Lower lobe of right lung (tissue), 2 donors: ENCODE measurements around the gene NPAS2. TPM values are rescaled to one million over a fixed set of nuclear protein-coding genes. Genes with fewer than 3 reads are reported as not detected.

Experiments
- ATAC-seq, 2 donors: fragments of 200-7000 bp; cut with Tn5 transposase; one replicate each; pipeline ENCODE4 v1.9.1; 2020 to 2022; ENCODE audit warnings: mild to moderate bottlenecking in 2 of 2, moderate library complexity in 2 of 2
- DNase-seq: peaks from one replicate; pipeline ENCODE4 v3.0.0-alpha.2; 2020
- H3K27ac ChIP-seq: fragments of 200-600 bp; one replicate; pipeline ENCODE4 v1.8.0; 2022
- H3K27me3 ChIP-seq: fragments of 200-600 bp; one replicate; pipeline ENCODE4 v1.8.0; 2022; ENCODE audit warnings: low read depth
- H3K36me3 ChIP-seq: fragments of 200-600 bp; one replicate; pipeline ENCODE4 v1.8.0; 2022; ENCODE audit warnings: mild to moderate bottlenecking
- H3K4me1 ChIP-seq: fragments of 200-600 bp; one replicate; pipeline ENCODE4 v1.8.0; 2022
- H3K4me3 ChIP-seq: fragments of 200-600 bp; one replicate; pipeline ENCODE4 v1.8.0; 2022; ENCODE audit warnings: mild to moderate bottlenecking
- H3K9me3 ChIP-seq: fragments of 200-600 bp; one replicate; pipeline ENCODE4 v1.8.0; 2022
- intact Hi-C: fragments of 100-400 bp; cut with DNase I; formaldehyde crosslinking; loops from one replicate; pipeline ENCODE4 v1.11.0; 2022
- total RNA-seq: library from RNA; stranded (reverse); fragmentation: NEBNext Ultra II Directional; extraction: Animal tissue kit (Norgen Biotek cat#: 25700); gene quantifications from one replicate; pipeline ENCODE4 v1.2.1, GENCODE V29; 2021
- TF ChIP-seq, protein P1 (sequence below): fragments of 200-600 bp; IDR thresholded peaks from one replicate; pipeline ENCODE4 v1.8.0; 2022; ENCODE audit warnings: antibody characterized with exemption, mild to moderate bottlenecking
- donor health status: DM: no; HTN: yes; CAD: no; lungs with severe emphysema.

NPAS2 gene
- total RNA-seq, 1 donor from 2014 or later: 10.1 TPM

DNA sequence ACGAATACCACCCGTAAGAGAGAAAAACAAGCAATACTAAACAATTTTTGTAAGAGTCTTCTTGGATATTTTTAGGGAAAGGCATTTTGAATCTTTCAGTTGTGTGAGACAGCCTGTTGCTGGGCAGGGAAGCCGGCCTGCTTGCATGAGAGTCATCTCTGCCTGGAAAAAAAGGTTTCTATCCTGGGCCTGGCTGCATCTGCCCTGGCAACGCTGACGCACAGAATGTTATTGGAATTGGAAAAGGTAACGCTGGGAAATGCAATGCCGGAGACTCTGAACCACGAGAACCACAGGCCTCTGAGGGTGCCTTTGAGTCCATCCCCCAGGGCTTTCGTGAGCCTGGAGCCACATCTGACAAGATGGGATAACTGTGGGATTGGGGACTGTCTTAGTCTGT, 17.9 kb upstream of the NPAS2 start:
- H3K27ac ChIP-seq: peak overlapping the region; percentile 28
- H3K27me3 ChIP-seq: no peaks in the 10 kb centered on the region
- H3K4me1 ChIP-seq: no peaks in the 10 kb centered on the region
- no peak for ATAC-seq
- TF ChIP-seq, protein P1, sequence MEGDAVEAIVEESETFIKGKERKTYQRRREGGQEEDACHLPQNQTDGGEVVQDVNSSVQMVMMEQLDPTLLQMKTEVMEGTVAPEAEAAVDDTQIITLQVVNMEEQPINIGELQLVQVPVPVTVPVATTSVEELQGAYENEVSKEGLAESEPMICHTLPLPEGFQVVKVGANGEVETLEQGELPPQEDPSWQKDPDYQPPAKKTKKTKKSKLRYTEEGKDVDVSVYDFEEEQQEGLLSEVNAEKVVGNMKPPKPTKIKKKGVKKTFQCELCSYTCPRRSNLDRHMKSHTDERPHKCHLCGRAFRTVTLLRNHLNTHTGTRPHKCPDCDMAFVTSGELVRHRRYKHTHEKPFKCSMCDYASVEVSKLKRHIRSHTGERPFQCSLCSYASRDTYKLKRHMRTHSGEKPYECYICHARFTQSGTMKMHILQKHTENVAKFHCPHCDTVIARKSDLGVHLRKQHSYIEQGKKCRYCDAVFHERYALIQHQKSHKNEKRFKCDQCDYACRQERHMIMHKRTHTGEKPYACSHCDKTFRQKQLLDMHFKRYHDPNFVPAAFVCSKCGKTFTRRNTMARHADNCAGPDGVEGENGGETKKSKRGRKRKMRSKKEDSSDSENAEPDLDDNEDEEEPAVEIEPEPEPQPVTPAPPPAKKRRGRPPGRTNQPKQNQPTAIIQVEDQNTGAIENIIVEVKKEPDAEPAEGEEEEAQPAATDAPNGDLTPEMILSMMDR: no peak
- no peak for DNase-seq
- H3K4me3 ChIP-seq: no peak overlapping the region
- intact Hi-C loops: no loop called here
- no peaks in the 10 kb centered on the region for H3K36me3 ChIP-seq
- H3K9me3 ChIP-seq: no peaks in the 10 kb centered on the region

DNA sequence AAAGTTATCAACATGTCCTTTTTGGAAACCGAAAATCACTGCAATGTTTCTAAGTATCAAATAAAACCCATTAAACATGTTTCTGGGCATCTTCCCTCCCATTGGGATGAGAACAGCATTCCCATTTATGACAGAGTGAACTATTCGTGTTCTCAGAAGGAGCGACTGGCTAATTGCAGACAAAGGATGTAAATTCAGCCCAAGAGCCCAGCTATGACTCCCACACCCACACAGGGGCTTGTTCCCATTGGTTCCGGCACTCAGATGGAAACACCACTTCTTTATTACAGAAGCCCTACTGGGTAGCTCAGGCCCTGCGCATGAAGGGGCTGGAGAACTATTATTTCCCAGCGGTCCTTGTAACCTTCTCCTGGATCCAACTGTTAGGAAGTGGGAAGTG, 16.6 kb upstream of the NPAS2 start:
- ATAC-seq: no peak
- intact Hi-C loops: no loop called here

DNA sequence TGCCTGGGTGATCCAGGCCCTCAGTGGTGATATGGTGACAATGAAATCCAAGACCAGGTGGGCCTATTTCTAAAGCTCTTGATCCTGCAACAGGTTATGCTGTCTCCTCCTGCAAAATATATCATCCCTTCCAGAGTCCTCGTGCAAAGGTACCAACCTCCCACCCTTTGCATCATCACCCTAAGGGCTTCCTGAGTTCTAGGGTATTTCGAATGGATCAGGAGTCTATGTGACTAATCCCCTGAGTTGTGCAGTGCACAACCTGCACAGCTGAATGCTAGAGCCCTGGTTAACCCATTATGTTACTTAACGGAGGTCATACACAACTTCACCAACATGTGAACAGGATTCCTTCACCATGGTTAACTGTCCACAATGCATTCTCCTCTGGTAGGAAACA, 13.4 kb upstream of the NPAS2 start:
- no peak for ATAC-seq

More for the DNA sequence above, 16.6 kb upstream of the NPAS2 start:
- no peak for DNase-seq
- no peaks in the 10 kb centered on the region for H3K4me1 ChIP-seq
- no peak overlapping the region for H3K27ac ChIP-seq
- H3K9me3 ChIP-seq: no peaks in the 10 kb centered on the region
- H3K36me3 ChIP-seq: no peaks in the 10 kb centered on the region
- no peak overlapping the region for H3K4me3 ChIP-seq
- no peaks in the 10 kb centered on the region for H3K27me3 ChIP-seq
- TF ChIP-seq, protein P1: no peak

DNA sequence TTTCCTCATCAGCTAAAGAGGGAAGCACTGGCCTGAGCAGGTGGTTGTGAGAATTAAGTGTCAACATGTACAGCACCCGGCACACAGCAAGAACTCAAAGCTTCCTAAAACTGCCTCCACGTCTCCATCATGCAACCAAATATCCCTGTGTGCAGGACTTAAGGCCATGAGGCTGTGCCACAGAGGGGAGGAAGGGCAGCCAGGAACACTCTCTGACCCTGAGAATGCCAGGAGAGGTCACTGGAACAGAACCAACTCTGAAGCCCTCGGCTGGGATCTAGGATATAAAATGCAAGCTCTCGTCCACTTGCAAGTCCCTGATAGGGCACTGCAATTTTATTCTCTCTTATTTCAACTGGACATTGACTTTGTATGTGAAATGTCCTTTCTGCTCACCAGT, 12.2 kb upstream of the NPAS2 start:
- DNase-seq: no peak
- no peaks in the 10 kb centered on the region for H3K27me3 ChIP-seq
- no peak overlapping the region for H3K4me3 ChIP-seq
- ATAC-seq: no peak
- no peaks in the 10 kb centered on the region for H3K9me3 ChIP-seq
- TF ChIP-seq, protein P1: no peak
- H3K36me3 ChIP-seq: no peaks in the 10 kb centered on the region
- intact Hi-C loops: no loop called here
- H3K4me1 ChIP-seq: no peaks in the 10 kb centered on the region
- no peak overlapping the region for H3K27ac ChIP-seq

More for the DNA sequence above, 13.4 kb upstream of the NPAS2 start:
- TF ChIP-seq, protein P1: no peak
- Histone ChIP-seq H3K4me3 (no peak overlapping the region), H3K27ac (no peak overlapping the region), H3K9me3 (no peaks in the 10 kb centered on the region), H3K27me3 (no peaks in the 10 kb centered on the region), H3K4me1 (no peaks in the 10 kb centered on the region), H3K36me3 (no peaks in the 10 kb centered on the region)
- intact Hi-C loops: no loop called here
- no peak for DNase-seq

DNA sequence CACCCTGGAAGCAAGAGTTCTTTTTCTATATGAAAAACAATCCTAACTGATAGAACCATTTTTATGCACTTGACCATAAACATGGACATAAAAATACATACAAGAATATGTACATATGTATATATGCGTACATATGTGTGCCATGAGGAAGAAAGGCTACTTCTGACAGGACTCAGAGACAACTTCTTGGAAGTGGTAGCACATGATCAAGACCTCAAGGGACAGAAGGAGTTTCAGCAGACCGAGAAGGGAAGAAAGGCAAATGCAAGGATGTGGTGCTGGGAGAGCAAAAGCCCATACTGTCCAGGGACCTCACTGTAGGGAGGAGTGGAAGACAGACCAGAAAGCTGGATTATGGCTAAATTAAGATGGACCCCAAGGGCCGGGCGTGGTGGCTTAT, 11.4 kb upstream of the NPAS2 start:
- no peak overlapping the region for H3K4me3 ChIP-seq
- intact Hi-C loops: no loop called here
- H3K27ac ChIP-seq: no peak overlapping the region
- DNase-seq: no peak
- no peaks in the 10 kb centered on the region for H3K36me3 ChIP-seq
- TF ChIP-seq, protein P1: no peak
- no peak for ATAC-seq
- H3K4me1 ChIP-seq: peaks cover 4% of the 10 kb centered on the region
- H3K9me3 ChIP-seq: no peaks in the 10 kb centered on the region
- no peaks in the 10 kb centered on the region for H3K27me3 ChIP-seq

DNA sequence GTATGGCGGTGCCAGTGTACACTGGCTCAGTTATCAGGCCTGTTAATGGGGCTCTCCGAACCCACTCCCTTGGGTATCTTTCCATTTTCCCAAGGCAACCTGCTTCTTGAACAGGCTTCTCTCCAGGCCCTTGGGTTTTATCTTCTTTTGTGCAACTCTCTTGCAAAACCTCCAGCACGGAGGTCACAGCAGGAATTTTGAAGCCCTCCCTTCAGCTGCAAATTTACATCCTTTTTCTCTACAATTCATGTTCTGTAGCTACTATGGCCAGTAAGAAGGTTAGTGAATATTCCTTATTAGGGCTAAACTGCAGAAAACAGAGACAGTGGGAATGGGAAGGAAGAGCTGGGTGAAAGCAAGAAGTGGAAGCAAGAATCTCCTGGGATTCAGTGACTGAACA, 10.4 kb upstream of the NPAS2 start:
- Histone ChIP-seq H3K4me1 (peaks cover 8% of the 10 kb centered on the region), H3K9me3 (no peaks in the 10 kb centered on the region), H3K27me3 (no peaks in the 10 kb centered on the region), H3K36me3 (no peaks in the 10 kb centered on the region), H3K27ac (no peak overlapping the region), H3K4me3 (no peak overlapping the region)
- TF ChIP-seq, protein P1: no peak
- ATAC-seq (no peak), DNase-seq (no peak)
- intact Hi-C loops: no loop called here
